Uterus (tissue), 2 donors: ENCODE measurements around the gene MMP3.

Source experiments
- POLR2A ChIP-seq, 2 donors: fragments of 450-650 bp; IDR thresholded peaks; one replicate each; pipeline ENCODE4 v1.6.1; 2016; ENCODE audit warnings: antibody characterized with exemption in 2 of 2, mild to moderate bottlenecking in 1 of 2, moderate library complexity in 1 of 2
- TF ChIP-seq, protein P1 (sequence below), 4 experiments: fragments of 200-600 bp in 2 of 4; fragments of 450-650 bp in 2 of 4; sonication (generic) in 2 of 4; IDR thresholded peaks; one replicate each; pipeline ENCODE4 v1.5.1; 2016 to 2019; ENCODE audit warnings: antibody characterized with exemption in 4 of 4, mild to moderate bottlenecking in 2 of 4, moderate library complexity in 1 of 4

GRCh38 chr11:102829316-102830000 lies 14.0 kb downstream of the MMP3 start:
- TF ChIP-seq, protein P1, sequence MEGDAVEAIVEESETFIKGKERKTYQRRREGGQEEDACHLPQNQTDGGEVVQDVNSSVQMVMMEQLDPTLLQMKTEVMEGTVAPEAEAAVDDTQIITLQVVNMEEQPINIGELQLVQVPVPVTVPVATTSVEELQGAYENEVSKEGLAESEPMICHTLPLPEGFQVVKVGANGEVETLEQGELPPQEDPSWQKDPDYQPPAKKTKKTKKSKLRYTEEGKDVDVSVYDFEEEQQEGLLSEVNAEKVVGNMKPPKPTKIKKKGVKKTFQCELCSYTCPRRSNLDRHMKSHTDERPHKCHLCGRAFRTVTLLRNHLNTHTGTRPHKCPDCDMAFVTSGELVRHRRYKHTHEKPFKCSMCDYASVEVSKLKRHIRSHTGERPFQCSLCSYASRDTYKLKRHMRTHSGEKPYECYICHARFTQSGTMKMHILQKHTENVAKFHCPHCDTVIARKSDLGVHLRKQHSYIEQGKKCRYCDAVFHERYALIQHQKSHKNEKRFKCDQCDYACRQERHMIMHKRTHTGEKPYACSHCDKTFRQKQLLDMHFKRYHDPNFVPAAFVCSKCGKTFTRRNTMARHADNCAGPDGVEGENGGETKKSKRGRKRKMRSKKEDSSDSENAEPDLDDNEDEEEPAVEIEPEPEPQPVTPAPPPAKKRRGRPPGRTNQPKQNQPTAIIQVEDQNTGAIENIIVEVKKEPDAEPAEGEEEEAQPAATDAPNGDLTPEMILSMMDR (IDR thresholded peaks at IDR 0.05): no peak
- TF ChIP-seq POLR2A (IDR thresholded peaks at IDR 0.05): no peak
